ENCODE results near the gene ALS2.
"Not testable (repeated sequence)": the region's sequence is repeated elsewhere in the genome, so short reads cannot be mapped to it uniquely, and the experiment has no call there.

ALS2 gene

DNA sequence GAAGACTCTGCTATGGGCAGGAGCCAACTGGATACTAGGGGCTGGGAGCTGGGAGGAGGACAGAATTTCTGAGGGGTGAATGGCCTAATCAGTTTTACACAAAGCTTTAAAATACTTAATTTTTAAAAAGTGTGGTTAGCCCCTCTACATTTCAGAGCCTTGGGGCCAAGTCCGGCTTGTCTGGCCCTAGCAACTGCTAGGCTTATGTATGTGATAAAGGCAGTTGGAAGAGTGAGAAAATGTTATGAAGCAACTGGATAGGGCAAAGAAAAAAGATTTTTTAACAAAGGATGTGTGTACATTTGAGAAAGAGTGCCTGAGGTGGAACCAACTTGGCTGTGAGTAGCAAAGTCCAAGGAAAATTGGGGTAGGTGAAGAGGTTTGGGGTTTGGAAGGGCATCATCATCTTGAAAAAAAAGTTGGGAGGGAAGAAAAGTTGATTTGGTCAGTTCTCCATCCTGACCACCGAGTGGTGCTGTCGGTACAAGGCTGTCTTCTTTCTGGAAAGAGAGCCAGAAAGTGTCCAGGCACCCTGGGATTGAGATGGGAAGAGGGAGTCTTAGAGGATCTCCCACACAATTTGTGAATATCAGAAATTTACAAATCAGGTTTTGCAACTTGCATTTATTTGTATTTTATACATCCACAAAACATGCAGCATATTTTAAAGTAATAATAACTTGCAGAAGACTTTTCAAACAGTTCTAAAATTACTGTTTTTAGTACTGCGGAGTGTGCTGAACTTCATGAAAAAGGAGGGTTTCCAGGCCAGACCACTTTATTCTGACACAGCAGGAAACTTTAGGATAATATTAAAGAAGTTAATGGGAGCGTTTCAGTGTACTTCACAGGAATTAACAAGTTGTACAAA is 15.1 kb upstream of the ALS2 start:
- no peak for DNase-seq (ENCODE audit: extremely low read depth in 1 of 2, low read depth in 1 of 2)

DNA sequence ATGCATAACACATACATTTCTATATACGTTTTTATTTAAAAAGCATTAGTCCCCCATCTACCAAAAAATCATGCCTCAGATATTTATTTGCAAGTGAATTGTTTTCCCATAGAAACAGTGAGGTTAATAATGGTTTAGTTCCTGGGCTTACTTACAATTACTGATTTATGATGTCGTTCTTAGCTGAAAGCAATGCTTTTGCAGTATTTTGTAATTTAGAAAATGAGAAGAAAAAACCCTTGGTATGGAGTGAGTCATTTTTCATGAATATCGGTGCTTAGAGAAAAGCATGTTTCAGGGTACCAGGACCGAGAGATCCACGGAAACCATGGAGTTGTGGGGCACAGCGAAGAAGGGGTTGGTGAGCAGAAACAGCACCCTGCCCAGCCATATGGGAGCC is 13.6 kb upstream of the ALS2 start:
- no peak for DNase-seq (ENCODE audit: extremely low read depth in 1 of 2, low read depth in 1 of 2)

DNA sequence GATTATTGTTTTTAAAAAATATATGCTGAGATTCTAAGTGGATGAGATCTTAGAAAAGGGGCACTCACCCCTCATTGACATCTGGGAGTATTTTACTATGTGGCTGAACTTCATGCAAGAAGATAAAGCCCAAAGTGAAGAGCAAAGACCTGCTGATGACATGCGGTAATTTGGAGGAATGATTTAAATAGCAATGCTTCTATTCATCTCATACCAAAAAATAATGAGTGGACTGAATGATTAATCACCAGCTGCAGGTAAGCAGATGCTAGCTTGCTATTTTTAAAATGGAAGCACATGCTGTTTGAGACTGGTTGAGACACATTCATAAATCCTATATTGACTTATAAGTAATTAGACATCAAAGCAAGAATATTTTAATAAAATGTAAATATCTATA is 12.9 kb upstream of the ALS2 start:
- no peak for DNase-seq (ENCODE audit: extremely low read depth in 1 of 2, low read depth in 1 of 2)

DNA sequence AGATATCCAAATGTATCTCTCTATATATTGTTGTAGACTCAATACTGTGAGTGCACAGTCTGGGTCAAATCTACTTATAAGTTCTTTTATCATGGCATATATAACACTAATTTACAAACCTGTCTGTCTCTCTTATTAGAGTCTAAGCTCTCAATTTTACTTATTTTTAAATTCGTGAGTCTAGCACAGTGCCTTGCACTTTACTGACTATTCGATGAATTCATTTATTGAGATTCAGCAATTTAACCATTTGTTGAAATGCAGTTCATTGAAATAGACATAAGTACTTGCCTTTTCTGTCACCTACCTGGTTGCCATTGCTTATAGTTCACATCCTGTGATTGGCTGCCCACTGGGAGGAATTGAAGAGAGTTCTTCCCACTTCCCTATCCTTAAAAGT is 10.3 kb upstream of the ALS2 start:
- no peak for DNase-seq (ENCODE audit: extremely low read depth in 1 of 2, low read depth in 1 of 2)

DNA sequence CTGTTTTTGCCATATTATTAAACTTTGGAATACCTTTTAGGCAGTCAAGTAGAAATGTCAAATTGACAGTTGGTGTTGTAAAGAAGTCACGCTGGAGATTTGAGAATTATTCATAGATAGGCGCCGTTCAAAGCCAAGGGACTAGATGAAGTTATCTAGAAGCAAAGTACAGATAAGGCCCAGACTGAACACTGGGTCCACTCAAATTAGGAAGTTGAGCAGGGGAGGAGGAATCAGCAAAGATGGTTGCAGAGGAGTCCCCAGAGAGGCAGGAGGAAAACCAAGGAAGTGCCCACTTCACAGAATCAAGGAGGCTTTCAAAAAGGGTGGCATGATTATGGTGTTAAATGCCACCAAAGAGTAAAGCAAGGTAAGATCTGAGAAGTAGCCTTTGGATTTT is 9.6 kb upstream of the ALS2 start:
- DNase-seq (ENCODE audit: extremely low read depth in 1 of 2, low read depth in 1 of 2), result no peak

DNA sequence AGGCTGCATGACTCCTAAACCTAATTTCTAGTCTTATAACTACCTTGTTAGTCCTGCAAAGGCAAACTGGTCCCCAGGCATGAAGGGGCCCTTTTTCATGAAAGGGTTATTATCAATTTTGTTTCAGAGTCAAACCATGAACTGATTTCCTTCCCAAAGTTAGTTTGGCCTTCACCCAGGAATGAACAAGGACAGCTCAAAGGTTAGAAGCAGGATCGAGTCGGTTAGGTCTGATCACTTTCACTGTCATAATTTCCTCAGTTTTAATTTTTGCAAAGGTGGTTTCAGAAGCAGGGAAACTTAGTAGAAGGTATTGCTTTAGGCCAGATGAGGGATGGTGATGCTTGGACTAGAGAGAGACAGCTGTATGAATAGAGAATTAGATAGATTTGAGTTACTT is 8.7 kb upstream of the ALS2 start:
- no peak for DNase-seq (ENCODE audit: extremely low read depth in 1 of 2, low read depth in 1 of 2)

DNA sequence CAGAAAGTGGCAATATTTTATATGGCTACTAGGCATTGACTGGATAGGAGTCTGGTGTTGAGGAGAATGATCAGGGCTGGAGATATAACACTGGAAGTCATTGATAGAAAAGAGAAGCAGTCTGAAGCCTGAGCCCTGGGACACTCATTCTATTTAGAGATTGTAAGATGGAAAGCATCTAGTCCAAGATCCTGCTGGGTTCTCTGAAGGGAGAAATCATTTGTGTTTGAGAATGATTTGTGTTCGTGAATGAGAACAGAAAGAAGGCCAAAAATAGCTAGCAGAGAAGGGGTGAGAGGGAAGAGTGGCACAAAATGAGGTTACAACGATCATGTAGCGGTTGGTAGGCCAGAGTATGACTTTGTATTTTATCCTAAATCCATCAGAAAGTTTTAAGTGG is 7.6 kb upstream of the ALS2 start:
- no peak for DNase-seq (ENCODE audit: extremely low read depth in 1 of 2, low read depth in 1 of 2)

DNA sequence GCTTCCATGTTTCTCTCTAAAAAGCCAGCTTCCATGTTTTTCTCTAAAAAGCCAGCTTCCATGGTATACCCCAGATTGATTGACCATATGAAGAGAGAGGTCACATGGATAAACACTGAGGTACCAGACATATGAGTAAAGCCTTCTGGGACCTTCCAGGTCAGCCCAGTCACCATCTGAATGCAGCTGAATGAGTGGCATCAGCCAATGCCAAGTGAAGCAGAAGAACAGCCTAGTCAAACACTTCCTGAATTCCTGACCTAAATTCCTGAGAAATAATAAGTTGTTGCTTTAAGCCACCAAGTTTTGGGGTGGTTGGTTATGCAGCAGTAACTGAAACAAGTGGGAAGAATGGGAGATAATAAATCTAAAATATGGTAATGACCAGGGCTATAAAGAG is 5.7 kb upstream of the ALS2 start:
- DNase-seq (ENCODE audit: extremely low read depth in 1 of 2, low read depth in 1 of 2), result no peak

DNA sequence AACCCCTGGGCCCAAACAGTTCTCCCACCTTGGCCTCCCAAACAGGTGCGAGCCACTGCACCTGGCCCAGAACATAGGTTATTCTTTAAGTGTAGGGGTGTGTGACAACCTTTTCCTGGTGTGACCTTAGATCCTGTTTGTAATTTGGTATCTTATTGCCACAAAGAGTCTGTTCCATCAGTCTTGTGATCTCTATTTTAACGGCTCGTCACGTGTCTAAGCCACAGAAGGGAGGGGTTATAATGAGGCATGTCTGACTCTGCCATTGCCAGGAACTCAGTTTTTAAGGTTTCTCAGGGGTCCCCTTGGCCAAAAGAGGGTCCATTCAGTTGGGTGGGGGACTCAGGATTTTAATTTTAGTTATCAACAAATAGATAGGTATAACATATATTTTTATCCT is 4.4 kb upstream of the ALS2 start:
- DNase-seq (ENCODE audit: extremely low read depth in 1 of 2, low read depth in 1 of 2), result no peak

DNA sequence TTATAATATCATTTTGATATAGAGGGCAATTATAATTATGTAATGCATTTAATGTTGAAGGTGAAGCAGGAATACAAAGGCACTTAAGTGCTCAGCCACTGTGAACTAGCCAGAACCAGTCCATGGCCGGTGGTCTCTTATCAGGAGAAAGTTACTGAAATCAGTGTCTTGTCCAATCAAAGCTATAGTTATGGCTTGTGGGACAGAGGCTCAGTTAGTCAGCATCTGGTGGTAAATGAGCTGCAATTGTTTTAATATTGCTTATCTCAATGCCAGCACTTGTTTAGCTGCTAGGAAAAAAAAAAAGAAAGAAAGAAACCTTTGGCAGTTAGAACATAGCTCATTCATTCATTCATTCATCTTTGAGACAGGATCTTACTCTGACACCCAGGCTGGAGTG is 3.8 kb upstream of the ALS2 start:
- DNase-seq (ENCODE audit: extremely low read depth in 1 of 2, low read depth in 1 of 2), result no peak

DNA sequence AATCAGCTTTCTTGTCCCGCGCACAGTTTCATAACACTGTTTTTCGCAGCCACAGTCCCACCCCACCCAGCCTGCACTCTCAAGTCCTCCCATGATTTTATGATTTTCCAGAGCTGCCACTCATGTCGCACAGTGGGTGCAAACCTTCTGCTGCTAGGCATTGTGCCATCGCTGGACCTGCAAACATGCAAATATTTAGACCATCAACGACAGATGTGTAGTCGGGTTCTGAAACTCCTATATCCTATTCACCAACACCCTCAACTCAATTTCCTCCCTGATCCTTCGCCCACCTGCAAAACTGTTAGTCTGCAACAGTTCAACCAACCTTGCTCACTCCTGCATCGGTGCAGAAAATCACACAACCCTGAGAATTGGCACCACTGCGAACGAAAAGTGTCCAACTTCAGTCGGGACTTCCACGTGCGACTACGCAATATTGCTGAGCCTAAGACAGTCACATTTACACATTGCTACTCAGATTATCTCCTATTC is 871 bp upstream of the ALS2 start:
- no peak for DNase-seq (ENCODE audit: extremely low read depth in 1 of 2, low read depth in 1 of 2)

DNA sequence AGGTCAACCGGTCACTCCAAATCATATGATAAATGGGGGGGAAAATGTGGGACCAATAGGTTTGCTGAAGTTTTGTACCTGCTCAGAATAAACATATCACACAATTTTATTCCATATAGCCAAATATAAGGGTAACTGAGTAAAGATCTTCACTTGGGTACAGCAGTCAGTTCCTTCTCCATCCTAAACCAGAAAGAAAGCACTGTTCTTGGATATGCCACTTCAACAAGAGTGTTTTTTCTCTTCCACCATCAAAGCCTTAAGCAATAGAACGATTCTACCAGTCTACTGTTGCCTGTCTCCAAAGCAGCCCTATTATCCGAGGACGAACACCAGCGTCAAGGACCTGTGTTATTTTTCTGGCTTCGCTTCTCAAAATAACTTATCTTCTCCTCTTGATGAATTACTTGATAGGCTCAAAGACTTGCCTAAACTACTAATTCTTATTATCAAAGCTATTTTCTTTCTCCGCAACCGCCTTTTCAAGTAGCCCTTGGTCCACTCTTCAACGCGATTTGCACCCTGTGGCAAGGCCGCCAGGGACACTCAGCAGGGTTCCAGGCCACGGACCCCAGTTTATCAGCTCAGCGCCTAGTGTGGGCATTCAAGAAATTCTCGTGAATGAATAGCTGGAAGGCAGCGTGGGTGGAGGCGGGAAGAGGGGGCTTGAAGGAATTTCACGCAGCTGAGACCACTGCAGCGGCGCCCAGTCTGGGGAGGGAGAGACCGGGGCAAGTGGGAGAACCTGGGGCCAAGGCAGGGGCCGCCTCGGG is 646 bp downstream of the ALS2 start:
- DNase-seq (ENCODE audit: extremely low read depth in 1 of 2, low read depth in 1 of 2), result no peak

DNA sequence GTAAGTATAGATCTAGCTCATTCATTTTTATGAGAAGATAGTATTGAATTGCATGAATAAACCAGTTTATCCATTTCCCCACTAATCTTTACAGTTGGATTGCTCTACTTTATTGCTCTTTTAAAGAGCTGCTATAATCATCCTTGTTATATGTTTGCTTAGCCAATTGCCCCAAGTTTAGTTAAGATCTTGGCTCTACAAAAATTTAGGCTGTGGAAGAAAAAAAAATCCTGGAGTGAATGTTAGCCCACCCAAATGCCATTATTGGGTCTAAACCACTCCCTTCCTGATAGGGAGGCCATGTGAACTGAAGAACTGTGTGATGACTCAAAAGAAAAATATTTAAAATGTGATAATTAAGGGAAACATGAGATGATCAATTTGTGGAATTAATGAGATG is 2.9 kb downstream of the ALS2 start:
- no peak for DNase-seq (ENCODE audit: extremely low read depth in 1 of 2, low read depth in 1 of 2)

DNA sequence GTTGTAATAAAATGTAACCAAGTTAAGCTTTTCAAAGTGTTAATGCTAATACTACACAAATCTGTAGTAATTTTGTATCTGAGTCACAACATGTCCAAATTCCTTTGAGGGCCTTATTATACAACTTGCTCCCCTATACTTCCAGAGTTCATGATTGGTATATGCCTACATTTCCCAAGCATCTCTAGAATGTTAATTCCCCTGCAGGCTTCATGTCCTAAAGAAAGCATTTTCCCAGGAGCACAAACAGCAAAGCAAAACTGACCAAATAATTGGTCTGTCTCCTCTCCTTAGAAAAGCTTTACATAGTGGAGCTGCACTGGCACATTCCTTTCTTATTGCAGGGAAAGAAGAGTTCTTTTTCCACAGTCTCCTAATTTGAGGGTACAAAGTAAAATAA is 3.7 kb downstream of the ALS2 start:
- no peak for DNase-seq (ENCODE audit: extremely low read depth in 1 of 2, low read depth in 1 of 2)

DNA sequence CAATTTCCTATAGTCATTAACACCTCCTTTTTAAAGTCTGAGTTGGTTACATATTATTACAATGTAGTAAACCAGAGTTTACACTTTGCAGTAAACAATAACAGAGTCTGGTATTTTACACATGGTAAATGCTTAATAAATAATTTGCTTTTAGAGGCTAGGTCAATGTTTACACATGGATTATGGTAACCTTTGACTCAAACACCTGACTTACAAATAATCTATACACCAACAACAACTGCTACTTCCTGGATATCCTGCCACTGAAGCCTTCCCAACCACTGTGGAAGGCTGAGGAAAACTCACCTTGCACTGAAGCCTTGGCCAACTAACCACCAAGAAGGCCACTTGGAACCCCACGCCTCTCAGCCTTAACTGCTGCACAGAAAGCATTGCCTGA is 5.4 kb downstream of the ALS2 start:
- DNase-seq (ENCODE audit: extremely low read depth in 1 of 2, low read depth in 1 of 2), result no peak

DNA sequence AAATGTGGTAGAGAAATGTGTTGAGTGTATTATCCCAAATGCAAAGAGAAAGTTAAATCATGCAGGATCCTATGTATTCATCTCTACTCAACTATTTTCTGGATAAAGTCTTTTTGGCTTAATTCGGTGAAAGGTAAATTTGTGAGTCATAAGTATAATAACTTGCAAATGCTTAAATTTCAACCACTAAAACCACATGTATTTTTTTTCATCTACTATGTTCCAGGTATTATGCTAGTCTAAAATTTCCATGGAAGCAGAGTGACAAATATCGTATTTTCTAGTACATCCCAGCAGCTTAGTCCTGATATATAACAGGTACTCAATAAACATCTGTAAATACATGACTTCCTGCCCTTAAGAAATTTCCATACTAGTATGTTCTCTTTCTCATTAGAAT is 6.2 kb downstream of the ALS2 start:
- no peak for DNase-seq (ENCODE audit: extremely low read depth in 1 of 2, low read depth in 1 of 2)

DNA sequence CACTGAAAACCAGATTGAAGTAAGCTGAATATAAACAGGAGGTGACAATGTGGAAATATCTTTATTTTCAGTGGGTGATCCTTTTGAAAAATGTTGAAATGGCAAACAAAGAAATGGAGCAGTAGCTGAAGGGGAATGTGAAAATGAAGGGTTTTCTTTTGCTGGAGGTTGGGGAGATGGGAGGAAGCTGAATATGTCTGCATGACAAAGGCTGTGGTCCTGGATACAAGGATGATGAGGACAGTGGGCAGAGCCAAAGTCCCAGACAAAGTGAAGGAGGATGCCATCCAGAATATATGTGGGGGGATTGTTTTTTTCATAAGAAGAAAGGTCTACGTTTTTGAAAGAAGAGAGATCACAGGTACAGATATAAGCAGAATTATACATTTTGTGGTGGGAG is 6.7 kb downstream of the ALS2 start:
- DNase-seq (ENCODE audit: extremely low read depth in 1 of 2, low read depth in 1 of 2), result no peak

DNA sequence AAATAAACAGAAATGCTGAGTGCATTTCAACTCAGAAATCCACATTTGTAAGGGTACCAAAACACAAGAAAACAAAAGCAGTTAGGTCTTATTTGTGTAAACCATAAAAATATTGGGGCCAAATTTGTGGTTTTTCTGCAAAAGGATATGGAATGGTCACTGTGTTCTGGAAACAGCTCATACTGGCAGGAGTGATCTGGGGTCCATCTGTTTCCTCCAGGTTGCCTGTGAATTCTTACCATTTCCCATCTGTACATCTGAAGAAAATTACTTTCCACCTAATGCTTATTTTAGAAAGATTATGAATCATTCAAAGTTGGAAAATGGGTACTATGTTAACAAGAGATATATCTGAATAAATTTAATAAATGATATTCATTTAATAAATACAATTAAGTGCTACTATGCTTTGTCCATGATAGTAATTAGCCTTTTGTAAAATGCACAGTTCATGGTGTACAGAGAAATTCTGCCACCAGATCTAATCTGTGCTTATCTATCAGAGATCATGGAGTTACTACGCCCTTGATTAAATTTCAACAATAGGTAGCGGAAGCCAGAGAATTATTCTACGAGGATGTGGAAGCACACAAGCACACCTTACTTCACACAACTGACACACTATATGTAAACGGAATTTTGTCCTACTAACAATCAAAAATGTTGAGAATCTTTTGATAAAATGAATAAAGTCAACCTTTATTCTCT is 10.9 kb downstream of the ALS2 start:
- DNase-seq (ENCODE audit: extremely low read depth in 1 of 2, low read depth in 1 of 2), result no peak

DNA sequence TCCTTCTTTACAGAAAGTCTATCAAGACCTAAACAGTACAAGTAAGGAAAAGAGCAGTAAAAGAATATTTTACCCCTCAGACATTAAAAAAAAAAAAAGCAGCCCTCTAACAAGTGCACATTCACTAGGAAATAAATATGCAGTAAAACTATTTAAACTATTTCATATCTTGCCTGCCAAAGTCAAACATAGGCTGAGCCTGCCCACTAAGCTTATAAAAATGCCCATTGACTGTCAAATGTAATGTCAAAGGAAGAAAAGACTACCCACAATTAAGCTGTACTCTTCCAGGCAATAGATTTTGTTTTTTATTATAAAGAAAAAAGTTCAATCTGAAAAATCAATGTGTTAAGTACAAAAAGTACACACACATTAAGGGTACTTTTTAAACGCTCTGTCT is 11.8 kb downstream of the ALS2 start:
- no peak for DNase-seq (ENCODE audit: extremely low read depth in 1 of 2, low read depth in 1 of 2)

DNA sequence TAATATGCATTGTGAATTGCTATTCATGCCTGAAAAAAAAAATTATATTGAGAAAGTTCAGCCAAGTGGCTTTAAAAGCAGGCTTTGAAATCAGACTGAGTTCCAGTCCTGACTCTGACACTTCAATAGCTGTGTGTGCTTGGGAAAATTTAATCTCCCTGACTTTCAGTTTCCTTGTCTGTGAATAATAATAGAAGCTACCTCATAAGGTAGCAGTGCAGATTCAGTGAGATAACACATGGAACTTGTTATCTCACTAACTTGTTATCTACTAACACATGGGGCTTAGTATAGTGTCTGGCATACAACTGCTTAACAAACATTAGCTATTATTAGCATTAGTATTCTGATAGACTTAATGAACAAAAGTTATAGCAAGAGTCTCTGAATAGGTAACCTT is 14.9 kb downstream of the ALS2 start:
- no peak for DNase-seq (ENCODE audit: extremely low read depth in 1 of 2, low read depth in 1 of 2)

DNA sequence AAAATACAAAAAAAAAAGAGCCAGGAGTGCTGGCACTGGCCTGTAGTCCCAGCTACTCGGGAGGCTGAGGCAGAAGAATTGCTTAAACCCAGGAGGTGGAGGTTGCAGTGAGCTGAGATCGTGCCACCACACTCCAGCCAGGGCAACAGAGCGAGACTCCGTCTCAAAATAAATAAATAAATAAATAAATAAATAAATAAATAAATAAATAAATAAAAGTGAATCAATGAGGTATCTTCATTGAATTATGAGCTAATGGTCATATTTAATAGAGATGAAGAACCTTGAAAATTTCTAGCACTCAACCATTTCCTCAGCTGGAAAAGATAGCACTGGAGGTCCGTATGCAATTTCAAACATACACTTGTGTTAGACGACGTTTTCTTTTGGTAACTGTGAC is 16.3 kb downstream of the ALS2 start:
- DNase-seq (ENCODE audit: extremely low read depth in 1 of 2, low read depth in 1 of 2), result not testable (repeated sequence)

DNA sequence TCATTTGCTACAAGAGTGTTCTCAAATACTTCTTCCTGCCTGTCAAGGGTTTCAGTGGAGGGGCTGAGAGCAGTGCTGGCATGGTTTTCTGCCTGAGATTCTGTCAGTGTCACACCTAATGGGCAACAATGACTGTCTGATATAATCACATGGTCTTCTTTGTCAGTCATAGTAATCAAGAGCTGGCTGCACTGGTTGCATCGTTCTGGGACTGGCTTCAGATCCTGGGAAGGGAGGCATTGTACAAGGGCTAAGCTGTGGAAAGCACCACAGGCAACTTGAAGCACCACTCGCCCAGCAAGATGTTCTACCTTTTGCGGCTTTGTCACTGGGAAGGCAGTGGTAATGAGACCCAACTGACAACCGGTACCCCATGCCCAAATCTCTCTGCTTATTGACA is 19.6 kb downstream of the ALS2 start:
- no peak for DNase-seq (ENCODE audit: extremely low read depth in 1 of 2, low read depth in 1 of 2)
